ENCODE results near the gene SOAT2. TPM values are rescaled to one million over a fixed set of nuclear protein-coding genes. Genes with fewer than 3 reads are reported as not detected.

The SOAT2 gene
- total RNA-seq, 1 donor from 2014 or later: not detected

DNA sequence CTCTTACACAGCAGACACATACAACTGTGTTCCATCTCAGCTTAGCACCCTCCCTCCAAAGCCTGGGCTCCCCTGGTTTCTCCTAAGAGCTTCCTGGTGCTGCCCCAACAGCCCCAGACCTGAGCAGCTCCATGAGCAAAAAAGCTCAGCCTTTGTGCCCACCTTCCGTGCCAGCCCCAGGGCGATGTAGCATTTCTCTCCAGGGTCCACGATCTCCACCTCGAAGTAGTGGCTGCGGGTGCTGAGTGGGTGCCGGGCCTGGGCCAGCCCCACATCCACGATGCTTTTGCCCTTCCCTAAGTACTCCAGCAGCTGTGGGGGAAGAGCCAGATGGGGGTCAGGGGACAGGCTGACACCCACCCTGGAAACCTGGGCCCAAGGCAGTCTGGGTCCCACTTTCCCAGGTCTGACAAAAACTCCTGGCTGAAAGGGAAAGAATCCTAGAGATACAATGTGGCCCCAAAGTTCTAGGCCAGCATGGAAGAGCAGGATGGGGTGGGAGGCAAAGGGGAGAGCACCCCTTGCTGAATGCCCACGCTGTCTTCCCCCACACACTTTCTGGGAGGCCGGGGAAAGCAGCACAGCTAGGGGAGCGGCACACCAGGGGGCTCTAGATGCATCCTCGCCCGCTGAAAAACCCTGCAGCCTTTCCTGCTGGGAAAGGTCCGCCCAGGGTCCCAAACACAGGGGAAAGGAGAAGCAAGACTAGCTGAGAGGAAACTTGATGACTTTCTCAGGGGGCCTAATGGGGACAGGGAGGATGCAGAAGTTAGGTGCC, 35.1 kb upstream of the SOAT2 start:
- Histone ChIP-seq H3K79me2 (ENCODE audit: low read depth) (no peaks in the 10 kb centered on the region), H3K4me3 (no peak overlapping the region), H3K36me3 (no peaks in the 10 kb centered on the region), H3K4me2 (no peak overlapping the region), H4K20me1 (ENCODE audit: low read depth) (peaks cover 22% of the 10 kb centered on the region), H3K27ac (no peak overlapping the region), H2AFZ (replicated peaks) (no peak overlapping the region), H3K27me3 (no peaks in the 10 kb centered on the region), H3K9me3 (ENCODE audit: low read depth) (no peaks in the 10 kb centered on the region), H3K9ac (no peak overlapping the region), H3K4me1 (peaks cover 19% of the 10 kb centered on the region), H3F3A (ENCODE audit: low read depth) (peaks cover 16% of the 10 kb centered on the region)
- peaks cover 34% of the 10 kb centered on the region for H3K4me1 Mint-ChIP-seq
- peaks cover 8% of the 10 kb centered on the region for H3K27me3 Mint-ChIP-seq (ENCODE audit: insufficient read depth, low read depth)
- no peaks in the 10 kb centered on the region for H3K9me3 Mint-ChIP-seq
- no peak overlapping the region for H3K27ac Mint-ChIP-seq
- H3K36me3 Mint-ChIP-seq: peaks cover 5% of the 10 kb centered on the region
- TF ChIP-seq, protein P1, sequence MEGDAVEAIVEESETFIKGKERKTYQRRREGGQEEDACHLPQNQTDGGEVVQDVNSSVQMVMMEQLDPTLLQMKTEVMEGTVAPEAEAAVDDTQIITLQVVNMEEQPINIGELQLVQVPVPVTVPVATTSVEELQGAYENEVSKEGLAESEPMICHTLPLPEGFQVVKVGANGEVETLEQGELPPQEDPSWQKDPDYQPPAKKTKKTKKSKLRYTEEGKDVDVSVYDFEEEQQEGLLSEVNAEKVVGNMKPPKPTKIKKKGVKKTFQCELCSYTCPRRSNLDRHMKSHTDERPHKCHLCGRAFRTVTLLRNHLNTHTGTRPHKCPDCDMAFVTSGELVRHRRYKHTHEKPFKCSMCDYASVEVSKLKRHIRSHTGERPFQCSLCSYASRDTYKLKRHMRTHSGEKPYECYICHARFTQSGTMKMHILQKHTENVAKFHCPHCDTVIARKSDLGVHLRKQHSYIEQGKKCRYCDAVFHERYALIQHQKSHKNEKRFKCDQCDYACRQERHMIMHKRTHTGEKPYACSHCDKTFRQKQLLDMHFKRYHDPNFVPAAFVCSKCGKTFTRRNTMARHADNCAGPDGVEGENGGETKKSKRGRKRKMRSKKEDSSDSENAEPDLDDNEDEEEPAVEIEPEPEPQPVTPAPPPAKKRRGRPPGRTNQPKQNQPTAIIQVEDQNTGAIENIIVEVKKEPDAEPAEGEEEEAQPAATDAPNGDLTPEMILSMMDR (IDR thresholded peaks at IDR 0.05): no peak
- no peak for DNase-seq (ENCODE audit: low spot score)
- no peak overlapping the region for H3K4me3 Mint-ChIP-seq

GRCh38 chr12:53068811-53069585, 34.3 kb upstream of the SOAT2 start:
- H3K27ac Mint-ChIP-seq: peak overlapping the region; percentile 60
- no peak for DNase-seq (ENCODE audit: low spot score)
- peaks cover 36% of the 10 kb centered on the region for H3K4me1 Mint-ChIP-seq
- Histone ChIP-seq H3F3A (ENCODE audit: low read depth) (peaks cover 16% of the 10 kb centered on the region), H3K4me2 (no peak overlapping the region), H3K9ac (no peak overlapping the region), H4K20me1 (ENCODE audit: low read depth) (peaks cover 22% of the 10 kb centered on the region), H3K27me3 (no peaks in the 10 kb centered on the region), H3K36me3 (no peaks in the 10 kb centered on the region), H3K9me3 (ENCODE audit: low read depth) (no peaks in the 10 kb centered on the region), H3K4me3 (no peak overlapping the region), H3K4me1 (peaks cover 19% of the 10 kb centered on the region), H3K79me2 (ENCODE audit: low read depth) (no peaks in the 10 kb centered on the region), H2AFZ (replicated peaks) (no peak overlapping the region), H3K27ac (no peak overlapping the region)
- H3K9me3 Mint-ChIP-seq: no peaks in the 10 kb centered on the region
- H3K36me3 Mint-ChIP-seq: peaks cover 9% of the 10 kb centered on the region
- TF ChIP-seq EZH2phosphoT487 (IDR thresholded peaks at IDR 0.05): no peak
- TF ChIP-seq, protein P1 (IDR thresholded peaks at IDR 0.05): no peak
- TF ChIP-seq EZH2 (IDR thresholded peaks at IDR 0.05): no peak
- peaks cover 8% of the 10 kb centered on the region for H3K27me3 Mint-ChIP-seq (ENCODE audit: insufficient read depth, low read depth)
- no peak overlapping the region for H3K4me3 Mint-ChIP-seq

GRCh38 chr12:53069621-53070410, 33.5 kb upstream of the SOAT2 start:
- Histone ChIP-seq H3F3A (ENCODE audit: low read depth) (peaks cover 16% of the 10 kb centered on the region), H3K27me3 (no peaks in the 10 kb centered on the region), H3K79me2 (ENCODE audit: low read depth) (no peaks in the 10 kb centered on the region), H3K27ac (no peak overlapping the region), H2AFZ (replicated peaks) (no peak overlapping the region), H3K4me3 (no peak overlapping the region), H3K9me3 (ENCODE audit: low read depth) (no peaks in the 10 kb centered on the region), H3K4me1 (peaks cover 19% of the 10 kb centered on the region), H4K20me1 (ENCODE audit: low read depth) (peaks cover 22% of the 10 kb centered on the region), H3K9ac (no peak overlapping the region), H3K4me2 (no peak overlapping the region), H3K36me3 (no peaks in the 10 kb centered on the region)
- peak overlapping the region; percentile 60 for H3K27ac Mint-ChIP-seq
- DNase-seq (ENCODE audit: low spot score): no peak
- peaks cover 2% of the 10 kb centered on the region for H3K9me3 Mint-ChIP-seq
- TF ChIP-seq, protein P1 (IDR thresholded peaks at IDR 0.05): no peak
- TF ChIP-seq EZH2phosphoT487 (IDR thresholded peaks at IDR 0.05) (no peak), EZH2 (IDR thresholded peaks at IDR 0.05) (no peak)
- no peak overlapping the region for H3K4me3 Mint-ChIP-seq
- peaks cover 17% of the 10 kb centered on the region for H3K36me3 Mint-ChIP-seq
- H3K4me1 Mint-ChIP-seq: peaks cover 38% of the 10 kb centered on the region
- H3K27me3 Mint-ChIP-seq (ENCODE audit: insufficient read depth, low read depth): peaks cover 8% of the 10 kb centered on the region
